ENCODE results near the gene SHISAL1. TPM values are rescaled to one million over a fixed set of nuclear protein-coding genes. Genes with fewer than 3 reads are reported as not detected.

Gene SHISAL1
- total RNA-seq, 1 experiment from 2014 or later: not detected

DNA sequence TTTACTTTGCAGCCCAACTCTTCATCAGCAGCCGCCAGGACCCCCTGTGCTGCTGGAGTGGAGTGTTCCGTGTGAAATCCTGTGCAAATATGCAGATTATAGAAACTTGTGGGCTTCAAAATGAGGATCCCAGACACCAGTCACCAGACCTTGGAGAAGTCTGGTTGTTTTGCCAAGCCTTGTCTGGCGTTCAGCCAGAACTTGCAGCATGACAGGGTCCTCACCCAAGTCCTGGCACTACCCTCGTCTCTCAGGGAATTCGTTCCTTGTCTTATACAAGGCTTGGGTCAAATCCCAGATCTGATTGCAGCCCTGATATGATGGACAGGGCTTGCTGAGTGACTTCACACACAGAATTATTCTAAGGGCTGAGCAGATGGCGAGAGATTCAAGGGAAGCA, 18.9 kb downstream of the SHISAL1 start:
- DNase-seq: no peak
- Mint-ChIP-seq H3K27ac (ENCODE audit: unreplicated experiment) (no peak overlapping the region), H3K36me3 (ENCODE audit: insufficient read depth, unreplicated experiment) (peaks cover 4% of the 10 kb centered on the region), H3K9me3 (ENCODE audit: unreplicated experiment) (no peaks in the 10 kb centered on the region), H3K4me1 (ENCODE audit: low read depth, unreplicated experiment) (no peaks in the 10 kb centered on the region), H3K4me3 (ENCODE audit: unreplicated experiment) (no peak overlapping the region), H3K27me3 (ENCODE audit: insufficient read depth, unreplicated experiment) (no peaks in the 10 kb centered on the region)
- Histone ChIP-seq H3K4me1 (no peaks in the 10 kb centered on the region), H3K27me3 (replicated peaks; ENCODE audit: control insufficient read depth, insufficient read depth, low read length) (no peaks in the 10 kb centered on the region), H3K9me3 (peaks cover 5% of the 10 kb centered on the region; the same call in 1 of the 2 replicates), H3K4me3 (ENCODE audit: low read depth, low read length) (no peak overlapping the region), H3K36me3 (ENCODE audit: control insufficient read depth, insufficient read depth, low read length) (no peaks in the 10 kb centered on the region)
- TF ChIP-seq, protein P1, sequence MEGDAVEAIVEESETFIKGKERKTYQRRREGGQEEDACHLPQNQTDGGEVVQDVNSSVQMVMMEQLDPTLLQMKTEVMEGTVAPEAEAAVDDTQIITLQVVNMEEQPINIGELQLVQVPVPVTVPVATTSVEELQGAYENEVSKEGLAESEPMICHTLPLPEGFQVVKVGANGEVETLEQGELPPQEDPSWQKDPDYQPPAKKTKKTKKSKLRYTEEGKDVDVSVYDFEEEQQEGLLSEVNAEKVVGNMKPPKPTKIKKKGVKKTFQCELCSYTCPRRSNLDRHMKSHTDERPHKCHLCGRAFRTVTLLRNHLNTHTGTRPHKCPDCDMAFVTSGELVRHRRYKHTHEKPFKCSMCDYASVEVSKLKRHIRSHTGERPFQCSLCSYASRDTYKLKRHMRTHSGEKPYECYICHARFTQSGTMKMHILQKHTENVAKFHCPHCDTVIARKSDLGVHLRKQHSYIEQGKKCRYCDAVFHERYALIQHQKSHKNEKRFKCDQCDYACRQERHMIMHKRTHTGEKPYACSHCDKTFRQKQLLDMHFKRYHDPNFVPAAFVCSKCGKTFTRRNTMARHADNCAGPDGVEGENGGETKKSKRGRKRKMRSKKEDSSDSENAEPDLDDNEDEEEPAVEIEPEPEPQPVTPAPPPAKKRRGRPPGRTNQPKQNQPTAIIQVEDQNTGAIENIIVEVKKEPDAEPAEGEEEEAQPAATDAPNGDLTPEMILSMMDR (IDR thresholded peaks at IDR 0.05; ENCODE audit: insufficient read depth in 1 of 2, low read depth in 1 of 2, low read length in 1 of 2, severe bottlenecking in 1 of 2, unreplicated experiment in 1 of 2): no peak
- CTCF ChIA-PET: no interaction called here
- intact Hi-C loops (cut with micrococcal nuclease; ENCODE audit: unreplicated experiment): no loop called here
- no TSS peak for BruUV-seq (replicated peaks)
- POLR2A ChIA-PET: no interaction called here

DNA sequence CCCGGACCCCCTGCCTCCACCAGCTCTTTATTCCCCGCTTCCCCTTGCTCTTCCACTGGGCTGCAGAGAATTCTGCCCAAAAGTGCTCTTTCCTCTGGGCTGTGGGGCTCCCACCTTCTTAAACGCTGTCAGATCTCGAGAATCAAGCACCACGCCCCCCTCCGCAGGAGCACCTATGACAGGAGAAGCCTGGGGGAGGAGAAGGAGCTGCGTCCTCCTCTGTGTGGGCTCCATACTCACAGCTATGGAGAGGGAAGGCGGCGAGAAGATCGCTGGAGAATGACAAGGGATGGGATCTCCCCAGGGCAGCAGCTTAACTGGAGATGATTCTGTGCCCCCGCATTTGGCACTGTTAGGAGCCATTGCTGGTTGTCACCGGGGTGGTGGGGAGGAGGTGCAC, 19.7 kb downstream of the SHISAL1 start:
- no peak for DNase-seq
- intact Hi-C loops (cut with micrococcal nuclease; ENCODE audit: unreplicated experiment): no loop called here
- POLR2A ChIA-PET: no interaction called here
- CTCF ChIA-PET: no interaction called here
- Histone ChIP-seq H3K4me1 (no peaks in the 10 kb centered on the region), H3K9me3 (peaks cover 5% of the 10 kb centered on the region; the same call in 1 of the 2 replicates), H3K4me3 (ENCODE audit: low read depth, low read length) (no peak overlapping the region), H3K27me3 (replicated peaks; ENCODE audit: control insufficient read depth, insufficient read depth, low read length) (no peaks in the 10 kb centered on the region), H3K36me3 (ENCODE audit: control insufficient read depth, insufficient read depth, low read length) (no peaks in the 10 kb centered on the region)
- Mint-ChIP-seq H3K36me3 (ENCODE audit: insufficient read depth, unreplicated experiment) (peaks cover 4% of the 10 kb centered on the region), H3K27ac (ENCODE audit: unreplicated experiment) (no peak overlapping the region), H3K9me3 (ENCODE audit: unreplicated experiment) (no peaks in the 10 kb centered on the region), H3K4me1 (ENCODE audit: low read depth, unreplicated experiment) (no peaks in the 10 kb centered on the region), H3K27me3 (ENCODE audit: insufficient read depth, unreplicated experiment) (no peaks in the 10 kb centered on the region), H3K4me3 (ENCODE audit: unreplicated experiment) (no peak overlapping the region)
- TF ChIP-seq, protein P1 (IDR thresholded peaks at IDR 0.05; ENCODE audit: insufficient read depth in 1 of 2, low read depth in 1 of 2, low read length in 1 of 2, severe bottlenecking in 1 of 2, unreplicated experiment in 1 of 2): no peak
- BruUV-seq (replicated peaks): no TSS peak

DNA sequence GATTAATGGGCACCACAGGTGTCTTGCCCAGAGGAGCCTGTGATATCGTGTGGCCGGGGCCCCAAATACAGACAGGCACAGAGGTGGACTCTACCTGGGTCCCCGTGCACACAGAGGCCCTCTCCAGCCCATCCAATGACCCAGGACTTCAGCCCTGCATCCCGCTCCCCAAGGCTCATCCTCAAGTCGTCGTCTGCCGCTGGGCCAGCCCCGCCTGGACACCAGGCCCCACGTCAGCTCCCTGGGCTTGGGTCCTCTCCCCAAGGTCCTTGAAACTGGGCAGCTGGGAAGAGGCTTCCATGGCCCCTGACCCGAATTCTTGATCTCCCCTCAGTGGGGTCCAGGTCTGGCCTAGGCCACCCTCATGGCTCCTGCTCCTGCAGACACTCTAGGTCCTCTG, 20.2 kb downstream of the SHISAL1 start:
- peaks cover 4% of the 10 kb centered on the region for H3K36me3 Mint-ChIP-seq (ENCODE audit: insufficient read depth, unreplicated experiment)
- H3K27me3 ChIP-seq (replicated peaks; ENCODE audit: control insufficient read depth, insufficient read depth, low read length): no peaks in the 10 kb centered on the region
- no TSS peak for BruUV-seq (replicated peaks)
- TF ChIP-seq, protein P1 (IDR thresholded peaks at IDR 0.05; ENCODE audit: insufficient read depth in 1 of 2, low read depth in 1 of 2, low read length in 1 of 2, severe bottlenecking in 1 of 2, unreplicated experiment in 1 of 2): no peak
- no peaks in the 10 kb centered on the region for H3K36me3 ChIP-seq (ENCODE audit: control insufficient read depth, insufficient read depth, low read length)
- POLR2A ChIA-PET: no interaction called here
- no peaks in the 10 kb centered on the region for H3K4me1 Mint-ChIP-seq (ENCODE audit: low read depth, unreplicated experiment)
- H3K9me3 Mint-ChIP-seq (ENCODE audit: unreplicated experiment): no peaks in the 10 kb centered on the region
- no peak overlapping the region for H3K4me3 ChIP-seq (ENCODE audit: low read depth, low read length)
- no peaks in the 10 kb centered on the region for H3K27me3 Mint-ChIP-seq (ENCODE audit: insufficient read depth, unreplicated experiment)
- no peaks in the 10 kb centered on the region for H3K4me1 ChIP-seq
- intact Hi-C loops (cut with micrococcal nuclease; ENCODE audit: unreplicated experiment): no loop called here
- no peak for DNase-seq
- CTCF ChIA-PET: no interaction called here
- peaks cover 5% of the 10 kb centered on the region; the same call in 1 of the 2 replicates for H3K9me3 ChIP-seq
- no peak overlapping the region for H3K4me3 Mint-ChIP-seq (ENCODE audit: unreplicated experiment)
- no peak overlapping the region for H3K27ac Mint-ChIP-seq (ENCODE audit: unreplicated experiment)

All from Caco-2 (cell line).